Esophagus squamous epithelium (tissue), 5 donors: ENCODE data around the gene SLAMF7. TPM values are rescaled to one million over a fixed set of nuclear protein-coding genes. Genes with fewer than 3 reads are reported as not detected.
A peak's percentile ranks its signal among the peaks of the same experiment; 100 is the strongest.

Experiments
- DNase-seq: peaks from one replicate; lab custom pipeline; 2025; lab: John Stamatoyannopoulos, UW
- H3K27ac ChIP-seq, 4 donors: fragments of 200-600 bp; sonication (generic); one replicate each; pipeline ENCODE4 v1.5.1; 2016 to 2019; ENCODE audit warnings: mild to moderate bottlenecking in 1 of 4
- H3K27me3 ChIP-seq, 4 donors: fragments of 200-600 bp; sonication (generic); 1 replicate in 3 of 4; 2 replicates in 1 of 4; pipeline versions ENCODE4 v1.5.1 to v1.6.0; 2017 to 2021; ENCODE audit warnings: antibody characterized with exemption in 1 of 4
- H3K36me3 ChIP-seq, 3 donors: fragments of 200-600 bp; sonication (generic); one replicate each; pipeline ENCODE4 v1.5.1; 2016 to 2019
- H3K4me1 ChIP-seq, 3 donors: fragments of 200-600 bp; sonication (generic); one replicate each; pipeline ENCODE4 v1.5.1; 2017 to 2019
- H3K4me3 ChIP-seq, 4 donors: fragments of 200-600 bp; sonication (generic); 1 replicate in 3 of 4; 2 replicates in 1 of 4; pipeline ENCODE4 v1.5.1; 2016 to 2019; ENCODE audit warnings: mild to moderate bottlenecking in 2 of 4, moderate library complexity in 1 of 4
- H3K9me3 ChIP-seq, 3 donors: fragments of 200-600 bp; sonication (generic); one replicate each; pipeline ENCODE4 v1.5.1; 2016 to 2019
- POLR2A ChIP-seq, 4 donors: fragments of 450-650 bp; IDR thresholded peaks; one replicate each; pipeline ENCODE4 v1.6.1; 2017; ENCODE audit warnings: antibody characterized with exemption in 4 of 4, mild to moderate bottlenecking in 4 of 4, moderate library complexity in 3 of 4
- whole genome bisulfite sequencing, 2 donors: methylation state at CpG; one replicate each; pipeline ENCODE4 v1.1.5; 2018; 5-methylcytosine and 5-hydroxymethylcytosine counted together
- intact Hi-C: fragments of 100-400 bp; cut with DNase I; formaldehyde crosslinking; loops from one replicate; pipeline ENCODE4 v1.15.0; 2022
- total RNA-seq, 4 donors: library from RNA; depleted of rRNA; stranded (reverse); fragments of >200 nt; gene quantifications; one replicate each; pipeline ENCODE4 v1.1.0, GENCODE V29; 2016
- TF ChIP-seq, protein P1 (sequence below), 6 experiments: fragments of 450-650 bp in 4 of 6; fragments of 200-600 bp in 2 of 6; sonication (generic) in 2 of 6; IDR thresholded peaks; one replicate each; pipeline ENCODE4 v1.5.1; 2016 to 2019; ENCODE audit warnings: antibody characterized with exemption in 6 of 6, mild to moderate bottlenecking in 4 of 6, moderate library complexity in 4 of 6
- donor health status: DM: yes; HTN: yes; CAD: no.

Gene SLAMF7
- total RNA-seq, 4 donors from 2014 or later: 1.8 to 3.2 (median 2.3) TPM

DNA sequence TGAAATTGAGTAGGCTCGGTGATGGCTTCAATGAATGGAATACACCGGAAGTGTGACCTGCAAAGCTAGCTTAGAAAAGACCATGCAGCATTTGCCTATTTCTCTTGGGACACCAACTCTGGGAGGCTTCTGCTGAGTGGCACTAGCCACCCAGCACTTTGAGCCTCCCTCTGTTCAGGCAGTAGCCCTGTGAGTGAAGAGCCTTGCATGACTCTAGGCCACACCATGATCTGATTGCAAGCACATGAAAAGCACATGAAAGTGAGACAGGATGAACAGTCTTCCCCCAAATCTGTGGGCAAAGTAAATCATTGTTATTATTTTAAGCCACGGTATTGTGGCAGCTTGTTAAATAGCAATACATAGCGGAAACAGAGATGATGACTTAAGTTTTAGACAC, 30.2 kb upstream of the SLAMF7 start:
- Histone ChIP-seq H3K27me3 (peaks cover 0 to 22% (median 0%) of the 10 kb centered on the region in 4 donors), H3K9me3 (no peaks in the 10 kb centered on the region), H3K4me3 (peak overlapping the region in 1 of 4 donors; percentile 55), H3K27ac (peak overlapping the region in 2 of 4 donors; percentile 30 to 43), H3K36me3 (no peaks in the 10 kb centered on the region), H3K4me1 (peaks cover 0 to 27% (median 0%) of the 10 kb centered on the region in 3 donors)
- DNase-seq: no peak
- TF ChIP-seq POLR2A (IDR thresholded peaks at IDR 0.05): no peak
- TF ChIP-seq, protein P1, sequence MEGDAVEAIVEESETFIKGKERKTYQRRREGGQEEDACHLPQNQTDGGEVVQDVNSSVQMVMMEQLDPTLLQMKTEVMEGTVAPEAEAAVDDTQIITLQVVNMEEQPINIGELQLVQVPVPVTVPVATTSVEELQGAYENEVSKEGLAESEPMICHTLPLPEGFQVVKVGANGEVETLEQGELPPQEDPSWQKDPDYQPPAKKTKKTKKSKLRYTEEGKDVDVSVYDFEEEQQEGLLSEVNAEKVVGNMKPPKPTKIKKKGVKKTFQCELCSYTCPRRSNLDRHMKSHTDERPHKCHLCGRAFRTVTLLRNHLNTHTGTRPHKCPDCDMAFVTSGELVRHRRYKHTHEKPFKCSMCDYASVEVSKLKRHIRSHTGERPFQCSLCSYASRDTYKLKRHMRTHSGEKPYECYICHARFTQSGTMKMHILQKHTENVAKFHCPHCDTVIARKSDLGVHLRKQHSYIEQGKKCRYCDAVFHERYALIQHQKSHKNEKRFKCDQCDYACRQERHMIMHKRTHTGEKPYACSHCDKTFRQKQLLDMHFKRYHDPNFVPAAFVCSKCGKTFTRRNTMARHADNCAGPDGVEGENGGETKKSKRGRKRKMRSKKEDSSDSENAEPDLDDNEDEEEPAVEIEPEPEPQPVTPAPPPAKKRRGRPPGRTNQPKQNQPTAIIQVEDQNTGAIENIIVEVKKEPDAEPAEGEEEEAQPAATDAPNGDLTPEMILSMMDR (IDR thresholded peaks at IDR 0.05): no peak
- intact Hi-C loops: no loop called here
- WGBS, 2 donors: 59 to 92% methylated on average over 4 of the region's 4 CpGs

DNA sequence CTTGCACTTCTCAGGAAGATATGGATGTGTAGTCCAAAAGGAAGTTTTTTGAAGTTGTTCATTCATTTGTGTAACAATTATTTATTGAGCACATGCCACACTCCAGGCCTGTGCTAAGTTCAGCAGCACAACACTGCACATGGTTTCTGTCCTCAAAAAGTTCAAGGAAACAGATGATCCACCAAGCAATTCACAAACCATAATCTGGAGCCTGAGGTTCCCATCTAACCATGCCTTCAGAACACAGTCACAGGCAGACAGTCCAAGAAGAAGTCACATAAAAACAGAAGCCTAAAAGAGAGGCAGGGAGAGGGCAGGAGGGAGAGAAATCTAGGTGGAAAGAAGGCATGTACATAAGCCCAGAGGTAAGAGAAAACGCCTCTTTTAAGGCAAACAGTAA, 29.3 kb upstream of the SLAMF7 start:
- DNase-seq: no peak
- no peaks in the 10 kb centered on the region for H3K9me3 ChIP-seq
- peaks cover 0 to 22% (median 0%) of the 10 kb centered on the region in 3 donors for H3K4me1 ChIP-seq
- TF ChIP-seq, protein P1 (IDR thresholded peaks at IDR 0.05): no peak
- TF ChIP-seq POLR2A (IDR thresholded peaks at IDR 0.05): no peak
- WGBS, 2 donors: 60 to 63% methylated on average over 1 of the region's 1 CpG
- H3K4me3 ChIP-seq: peak overlapping the region in 2 of 4 donors; percentile 36 to 55
- H3K27me3 ChIP-seq: peaks cover 0 to 22% (median 0%) of the 10 kb centered on the region in 4 donors
- intact Hi-C loops: no loop called here
- no peak overlapping the region for H3K27ac ChIP-seq
- no peaks in the 10 kb centered on the region for H3K36me3 ChIP-seq

DNA sequence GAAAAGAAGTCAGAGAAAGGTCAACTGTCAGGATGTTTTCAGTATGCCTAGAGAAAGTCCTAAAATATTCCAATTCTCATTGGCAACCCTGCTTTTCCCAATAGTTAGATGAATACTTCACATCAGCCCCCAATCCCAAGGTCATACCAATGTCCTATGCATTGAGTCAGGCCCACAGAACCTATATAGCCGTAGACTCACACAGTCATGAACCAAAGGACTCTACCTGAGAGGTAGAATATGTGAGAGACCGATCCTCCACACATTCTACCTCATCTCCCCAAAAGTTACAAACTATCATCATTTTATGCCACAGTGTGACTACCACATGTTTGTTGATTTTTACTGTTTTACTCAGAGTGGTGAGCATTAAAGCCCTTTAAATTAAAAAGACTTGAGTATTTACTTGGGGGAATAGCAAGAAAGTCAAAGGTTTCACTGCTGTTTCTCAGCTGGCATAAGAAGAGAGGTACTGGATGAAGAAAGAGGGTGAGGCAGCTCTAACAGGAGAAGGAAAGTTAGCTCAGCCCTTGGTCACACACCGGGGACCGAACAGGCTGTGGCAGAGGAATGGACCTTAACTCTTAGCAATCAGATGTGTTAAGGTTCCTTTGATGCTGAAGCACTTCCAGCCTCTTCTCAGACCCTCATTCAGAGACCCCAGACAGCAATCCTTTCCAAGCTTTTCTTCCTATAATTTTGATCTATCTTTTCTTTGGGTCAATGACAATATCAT, 28.4 kb upstream of the SLAMF7 start:
- Histone ChIP-seq H3K36me3 (no peaks in the 10 kb centered on the region), H3K4me3 (peak overlapping the region in 3 of 4 donors; percentile 17 to 55 (median 36)), H3K27ac (peak overlapping the region in 3 of 4 donors; percentile 28 to 67 (median 50)), H3K27me3 (peaks cover 0 to 22% (median 0%) of the 10 kb centered on the region in 4 donors), H3K4me1 (peaks cover 0 to 15% (median 0%) of the 10 kb centered on the region in 3 donors), H3K9me3 (no peaks in the 10 kb centered on the region)
- intact Hi-C loops: no loop called here
- WGBS, 2 donors: 66 to 78% methylated on average over 4 of the region's 4 CpGs
- TF ChIP-seq, protein P1 (IDR thresholded peaks at IDR 0.05): no peak
- no peak for TF ChIP-seq POLR2A (IDR thresholded peaks at IDR 0.05)
- no peak for DNase-seq

DNA sequence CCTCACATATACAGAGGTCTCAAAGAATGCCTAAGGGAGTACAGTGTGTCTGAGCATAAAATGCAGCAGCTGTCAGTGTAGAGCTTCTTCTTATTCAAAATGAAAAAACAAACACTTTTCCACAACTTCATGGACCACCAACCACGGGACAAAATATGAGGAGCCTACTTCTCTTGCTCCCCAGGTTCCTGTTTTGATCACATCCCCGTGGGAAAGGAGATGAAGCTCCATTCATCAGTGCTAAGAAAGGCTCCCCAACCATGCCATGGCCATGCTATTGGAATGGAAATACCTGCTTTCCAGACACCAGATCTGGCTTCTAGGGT, 27.8 kb upstream of the SLAMF7 start:
- H3K4me1 ChIP-seq: peaks cover 0 to 10% (median 0%) of the 10 kb centered on the region in 3 donors
- WGBS, 2 donors: 58 to 71% methylated on average over 2 of the region's 2 CpGs
- DNase-seq: no peak
- no peaks in the 10 kb centered on the region for H3K36me3 ChIP-seq
- H3K9me3 ChIP-seq: no peaks in the 10 kb centered on the region
- H3K4me3 ChIP-seq: peak overlapping the region in 3 of 4 donors; percentile 17 to 55 (median 36)
- TF ChIP-seq, protein P1 (IDR thresholded peaks at IDR 0.05): no peak
- TF ChIP-seq POLR2A (IDR thresholded peaks at IDR 0.05): no peak
- H3K27me3 ChIP-seq: peaks cover 0 to 22% (median 0%) of the 10 kb centered on the region in 4 donors
- intact Hi-C loops: no loop called here
- peak overlapping the region in 3 of 4 donors; percentile 50 to 67 (median 61) for H3K27ac ChIP-seq

DNA sequence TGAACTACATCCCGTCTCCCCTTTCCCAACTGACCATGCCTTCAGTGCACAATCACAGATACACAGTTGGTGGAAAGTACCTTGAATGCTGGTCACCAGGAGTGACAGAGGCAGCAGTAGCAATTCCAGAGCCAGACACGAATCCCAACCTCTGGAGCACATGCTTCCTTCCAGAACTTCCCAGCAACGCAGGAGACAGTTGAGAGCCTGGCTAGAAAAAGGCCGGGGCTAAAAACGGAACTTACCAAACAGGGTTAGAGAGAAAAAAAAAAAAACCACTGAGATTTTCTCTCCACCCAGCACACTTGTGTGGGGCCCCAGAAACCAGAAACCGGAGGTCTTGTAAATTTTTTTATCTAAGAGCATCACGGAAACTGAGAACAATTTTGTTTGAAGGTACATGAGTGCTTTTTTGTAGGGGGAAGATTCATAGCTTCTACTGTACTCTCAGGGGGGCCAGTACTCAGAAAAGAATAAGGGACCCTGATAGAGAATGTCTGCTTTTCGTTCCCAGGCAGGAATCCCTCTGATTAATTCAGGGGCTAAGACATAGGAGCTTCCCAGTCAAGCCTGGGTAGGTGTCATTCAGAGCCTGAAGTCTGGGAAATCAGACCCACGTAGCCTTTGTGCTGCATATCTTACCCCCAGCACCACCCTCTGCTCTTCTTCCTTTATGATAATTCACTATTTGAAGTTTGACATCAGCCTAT, 27.3 kb upstream of the SLAMF7 start, which contains the start of gene CD48:
CD48 (minus strand) TSS at position 221 of the 710 bp plus-strand sequence; CDS start at position 162, 59 bp downstream.
- intact Hi-C loops: no loop called here
- WGBS, 2 donors: 56 to 64% methylated on average over 8 to 9 of the region's 9 CpGs
- H3K4me1 ChIP-seq: peaks cover 0 to 4% (median 0%) of the 10 kb centered on the region in 3 donors
- no peak for DNase-seq
- no peaks in the 10 kb centered on the region for H3K9me3 ChIP-seq
- H3K36me3 ChIP-seq: no peaks in the 10 kb centered on the region
- H3K27ac ChIP-seq: peak within 1 kb of the TSS in 3 of 4 donors; percentile 60 to 67 (median 61)
- peak in 1 of 4 donors; percentile 16 for TF ChIP-seq POLR2A (IDR thresholded peaks at IDR 0.05)
- TF ChIP-seq, protein P1 (IDR thresholded peaks at IDR 0.05): no peak
- peaks cover 0 to 22% (median 0%) of the 10 kb centered on the region in 4 donors for H3K27me3 ChIP-seq
- peak within 1 kb of the TSS in 3 of 4 donors; percentile 17 to 55 (median 36) for H3K4me3 ChIP-seq
